Vagina (tissue), 2 donors: ENCODE results near the gene RAD52.

Source experiments
- CTCF ChIP-seq, 3 experiments: fragments of 450-650 bp in 2 of 3; fragments of 200-600 bp in 1 of 3; sonication (generic) in 1 of 3; IDR thresholded peaks; one replicate each; pipeline ENCODE4 v1.5.1; 2017 to 2019; ENCODE audit warnings: antibody characterized with exemption in 3 of 3, mild to moderate bottlenecking in 2 of 3, moderate library complexity in 2 of 3
- POLR2AphosphoS5 ChIP-seq, 2 donors: sonication (generic); formaldehyde crosslinking; IDR thresholded peaks; one replicate each; pipeline ENCODE4 v1.9.0; 2017; ENCODE audit warnings: antibody characterized with exemption in 2 of 2, mild to moderate bottlenecking in 2 of 2, low read depth in 1 of 2; ENCODE audit not compliant: insufficient read depth in 1 of 2

GRCh38 chr12:967641-968040 lies 18.1 kb upstream of the RAD52 start:
- no peak for TF ChIP-seq CTCF (IDR thresholded peaks at IDR 0.05)
- no peak for TF ChIP-seq POLR2AphosphoS5 (IDR thresholded peaks at IDR 0.05; ENCODE audit: insufficient read depth in 1 of 2, low read depth in 1 of 2)
